H9 (cell line): ENCODE measurements around the gene IRF2BPL. TPM values are rescaled to one million over a fixed set of nuclear protein-coding genes. Genes with fewer than 3 reads are reported as not detected.

Experiments
- DNase-seq: peaks from one replicate; pipeline ENCODE4 v3.0.0-alpha.2; 2017
- H2AFZ ChIP-seq: one replicate; pipeline ENCODE4 v1.6.1; 2013; ENCODE audit warnings: mild to moderate bottlenecking, low read length, control low read depth, moderate library complexity
- H2AK5ac ChIP-seq: 2 replicates; pipeline ENCODE4 v1.6.1; 2013; ENCODE audit warnings: low read length, control low read depth, mixed read lengths; ENCODE audit not compliant: insufficient read length
- H2BK120ac ChIP-seq: one replicate; pipeline ENCODE4 v1.6.1; 2013; ENCODE audit warnings: low read depth, mild to moderate bottlenecking, low read length, control low read depth, inconsistent platforms; ENCODE audit not compliant: poor library complexity, severe bottlenecking
- H2BK12ac ChIP-seq: 2 replicates; pipeline ENCODE4 v1.6.1; 2013; ENCODE audit warnings: low read length, control low read depth, mixed read lengths, low read depth; ENCODE audit not compliant: insufficient read length
- H2BK15ac ChIP-seq: 2 replicates; pipeline ENCODE4 v1.6.1; 2013; ENCODE audit warnings: low read depth, low read length, control low read depth
- H2BK20ac ChIP-seq: one replicate; pipeline ENCODE4 v1.6.1; 2013; ENCODE audit warnings: low read depth, mild to moderate bottlenecking, low read length, control low read depth, inconsistent platforms; ENCODE audit not compliant: poor library complexity, severe bottlenecking
- H2BK5ac ChIP-seq: 2 replicates; pipeline ENCODE4 v1.6.1; 2013; ENCODE audit warnings: low read length, control low read depth, mixed read lengths; ENCODE audit not compliant: insufficient read length
- H3K14ac ChIP-seq: 2 replicates; pipeline ENCODE4 v1.6.1; 2013; ENCODE audit warnings: low read length, control low read depth; ENCODE audit not compliant: insufficient read depth
- H3K18ac ChIP-seq: 2 replicates; pipeline ENCODE4 v1.6.1; 2013; ENCODE audit warnings: low read depth, mild to moderate bottlenecking, mixed read lengths, low read length, control low read depth; ENCODE audit not compliant: insufficient read length
- H3K23ac ChIP-seq: 2 replicates; pipeline ENCODE4 v1.6.1; 2013; ENCODE audit warnings: low read length, control low read depth, mixed read lengths, low read depth; ENCODE audit not compliant: insufficient read length
- H3K23me2 ChIP-seq: 2 replicates; pipeline ENCODE4 v1.6.1; 2013; ENCODE audit warnings: low read depth, mild to moderate bottlenecking, mixed read lengths, low read length, control low read depth; ENCODE audit not compliant: insufficient read length, poor library complexity, severe bottlenecking
- H3K27ac ChIP-seq: 2 replicates; pipeline ENCODE4 v1.5.1; 2013; ENCODE audit warnings: low read length, control low read depth, mixed read lengths, low read depth; ENCODE audit not compliant: insufficient read length
- H3K27me3 ChIP-seq: 2 replicates; pipeline ENCODE4 v1.6.1; 2013; ENCODE audit warnings: low read length, control low read depth, inconsistent platforms; ENCODE audit not compliant: insufficient read depth
- H3K4ac ChIP-seq: 2 replicates; pipeline ENCODE4 v1.6.1; 2013; ENCODE audit warnings: low read depth, mild to moderate bottlenecking, control low read depth, inconsistent platforms, low read length, moderate library complexity
- H3K4me1 ChIP-seq: 2 replicates; pipeline ENCODE4 v1.6.1; 2013; ENCODE audit warnings: low read length, control low read depth, inconsistent platforms; ENCODE audit not compliant: insufficient read depth
- H3K4me2 ChIP-seq: 2 replicates; pipeline ENCODE4 v1.6.1; 2013; ENCODE audit warnings: low read length, control low read depth, mixed read lengths; ENCODE audit not compliant: insufficient read length, insufficient read depth
- H3K56ac ChIP-seq: 2 replicates; pipeline ENCODE4 v1.6.1; 2013; ENCODE audit warnings: low read depth, mild to moderate bottlenecking, mixed read lengths, low read length, control low read depth; ENCODE audit not compliant: insufficient read length
- H3K79me1 ChIP-seq: 2 replicates; pipeline ENCODE4 v1.6.1; 2013; ENCODE audit warnings: low read depth, mild to moderate bottlenecking, moderate library complexity, low read length, control low read depth, inconsistent platforms; ENCODE audit not compliant: insufficient read depth, poor library complexity, severe bottlenecking
- H3K79me2 ChIP-seq: 2 replicates; pipeline ENCODE4 v1.6.1; 2013; ENCODE audit warnings: low read length, control low read depth, inconsistent platforms; ENCODE audit not compliant: insufficient read depth
- H3K9ac ChIP-seq: 2 replicates; pipeline ENCODE4 v1.6.1; 2013; ENCODE audit warnings: low read length, control low read depth, mixed read lengths; ENCODE audit not compliant: insufficient read length; ENCODE audit errors: extremely low read depth
- H3K9me3 ChIP-seq: one replicate; pipeline ENCODE4 v1.6.1; 2013; ENCODE audit warnings: low read depth, low read length, inconsistent platforms; ENCODE audit not compliant: control insufficient read depth
- H3T11ph ChIP-seq: one replicate; pipeline ENCODE4 v1.6.1; 2013; ENCODE audit warnings: mild to moderate bottlenecking, low read length, control low read depth, inconsistent platforms
- H4K20me1 ChIP-seq: one replicate; pipeline ENCODE4 v1.6.1; 2013; ENCODE audit not compliant: control insufficient read depth, insufficient read length, insufficient read depth
- H4K5ac ChIP-seq: 2 replicates; pipeline ENCODE4 v1.6.1; 2013; ENCODE audit warnings: low read depth, mild to moderate bottlenecking, mixed read lengths, low read length, control low read depth; ENCODE audit not compliant: insufficient read length
- H4K8ac ChIP-seq: replicated peaks from 2 replicates; pipeline ENCODE4 v1.6.1; 2013; ENCODE audit warnings: low read length, control low read depth, mixed read lengths, low read depth; ENCODE audit not compliant: insufficient read length
- H4K91ac ChIP-seq: 2 replicates; pipeline ENCODE4 v1.6.1; 2013; ENCODE audit warnings: low read depth, mild to moderate bottlenecking, moderate library complexity, mixed read lengths, low read length, control low read depth; ENCODE audit not compliant: insufficient read length
- H3K27ac Mint-ChIP-seq, 3 experiments: 2 replicates in 2 of 3; 3 replicates in 1 of 3; pipeline ENCODE4 v1.8.0; 2020 to 2021; ENCODE audit warnings: mixed read lengths in 3 of 3, mild to moderate bottlenecking in 1 of 3, moderate library complexity in 1 of 3
- H3K27me3 Mint-ChIP-seq: 2 replicates; pipeline ENCODE4 v1.8.0; 2021; ENCODE audit warnings: low read depth, mild to moderate bottlenecking, moderate library complexity, mixed read lengths
- H3K36me3 Mint-ChIP-seq, 3 experiments: 2 replicates in 2 of 3; 3 replicates in 1 of 3; pipeline ENCODE4 v1.8.0; 2020 to 2021; ENCODE audit warnings: low read depth in 3 of 3, mixed read lengths in 3 of 3; ENCODE audit not compliant: insufficient read depth in 1 of 3
- H3K4me1 Mint-ChIP-seq, 2 experiments: 2 replicates each; pipeline ENCODE4 v1.8.0; 2020; ENCODE audit warnings: mixed read lengths in 2 of 2
- H3K4me3 Mint-ChIP-seq, 2 experiments: 2 replicates in 1 of 2; 3 replicates in 1 of 2; pipeline ENCODE4 v1.8.0; 2020 to 2021; ENCODE audit warnings: mild to moderate bottlenecking in 2 of 2, mixed read lengths in 2 of 2, moderate library complexity in 1 of 2
- H3K9me3 Mint-ChIP-seq, 2 experiments: 2 replicates in 1 of 2; 3 replicates in 1 of 2; pipeline ENCODE4 v1.8.0; 2020; ENCODE audit warnings: mild to moderate bottlenecking in 2 of 2, mixed read lengths in 2 of 2, moderate library complexity in 1 of 2
- CTCF ChIP-seq: fragments of 200-600 bp; sonication (generic); conservative IDR thresholded peaks from 3 replicates; pipeline ENCODE4 v1.8.0; 2021; ENCODE audit warnings: antibody characterized with exemption, mild to moderate bottlenecking
- WGBS: extraction: QIAGEN DNeasy Blood & Tissue Kit; methylation state at CpG from one replicate; pipeline ENCODE4 v1.1.7; 2013; ENCODE audit warnings: missing lambda C conversion rate, low lambda C conversion rate, mixed read lengths; ENCODE audit not compliant: insufficient read length; ENCODE audit errors: extremely low coverage; 5-methylcytosine and 5-hydroxymethylcytosine counted together
- total RNA-seq: library from RNA; stranded (reverse); gene quantifications from 2 replicates; pipeline ENCODE4 v1.2.1, GENCODE V29; 2021

IRF2BPL gene
- total RNA-seq, 1 experiment from 2014 or later, result 59.0 TPM

GRCh38 chr14:76975051-76975450 is 53.5 kb downstream of the IRF2BPL start:
- Histone ChIP-seq H2BK12ac (no peak overlapping the region), H3K4me2 (no peak overlapping the region), H3K27ac (no peak overlapping the region), H3K4me1 (no peaks in the 10 kb centered on the region), H3K56ac (no peak overlapping the region), H4K5ac (no peak overlapping the region), H3K79me1 (no peaks in the 10 kb centered on the region), H3K14ac (no peak overlapping the region), H4K91ac (no peak overlapping the region), H3K27me3 (no peaks in the 10 kb centered on the region), H3K18ac (no peak overlapping the region), H3K23me2 (no peaks in the 10 kb centered on the region), H3K9ac (no peak overlapping the region), H4K20me1 (no peaks in the 10 kb centered on the region), H4K8ac (no peak overlapping the region), H2AFZ (no peak overlapping the region), H3K23ac (no peak overlapping the region), H2AK5ac (no peak overlapping the region), H2BK120ac (no peak overlapping the region), H2BK15ac (no peak overlapping the region), H2BK20ac (no peak overlapping the region), H3K79me2 (no peaks in the 10 kb centered on the region), H3K4ac (no peak overlapping the region), H3T11ph (no peak overlapping the region), H3K9me3 (no peaks in the 10 kb centered on the region), H2BK5ac (no peak overlapping the region)
- Mint-ChIP-seq H3K9me3 (no peaks in the 10 kb centered on the region; a peak in 2 of 5 replicates), H3K36me3 (no peaks in the 10 kb centered on the region), H3K4me1 (peaks cover 22 to 32% of the 10 kb centered on the region in 2 experiments), H3K27ac (peak overlapping the region in 2 of 3 experiments; percentile 42 to 44; a peak in 4 of 7 replicates), H3K4me3 (no peak overlapping the region; a peak in 1 of 5 replicates), H3K27me3 (no peaks in the 10 kb centered on the region)
- DNase-seq, result no peak
- no peak for TF ChIP-seq CTCF
- no CpG with 5 or more reads among the region's 8 CpGs for WGBS

Other genes with a start within 250 kb of the IRF2BPL start
- 21.5 TPM in 2 replicates for gene ANGEL1, start 215.8 kb downstream of the IRF2BPL start, total RNA-seq
- gene LRRC74A, start 202.3 kb downstream of the IRF2BPL start, total RNA-seq, result not detected in 2 replicates
- 22.2 and 23.4 TPM in 2 replicates for gene CIPC, start 69.5 kb upstream of the IRF2BPL start, total RNA-seq
- 11.3 and 11.9 TPM in 2 replicates for gene ZDHHC22, start 113.1 kb upstream of the IRF2BPL start, total RNA-seq
- gene TMEM63C, start 153.1 kb upstream of the IRF2BPL start, total RNA-seq, result 1.7 and 2.2 TPM in 2 replicates
- gene NGB, start 242.5 kb upstream of the IRF2BPL start, total RNA-seq, result 0.11 and 0.26 TPM in 2 replicates